WERI-Rb-1 (cell line): ENCODE measurements around the gene MECP2.

ENCODE experiments used
- DNase-seq: peaks from one replicate; pipeline ENCODE4 v3.0.0-alpha.2; 2020
- H3K27ac ChIP-seq: fragments of 250-450 bp; sonication (Bioruptor Pico); 2 replicates; pipeline ENCODE4 v1.5.1; 2020; ENCODE audit warnings: mild to moderate bottlenecking, moderate library complexity
- H3K27me3 ChIP-seq: fragments of 250-450 bp; sonication (Bioruptor Pico); 2 replicates; pipeline ENCODE4 v1.5.1; 2021; ENCODE audit warnings: mild to moderate bottlenecking, low read depth, moderate library complexity; ENCODE audit not compliant: insufficient read depth, severe bottlenecking
- H3K36me3 ChIP-seq: fragments of 250-450 bp; sonication (Bioruptor Pico); 2 replicates; pipeline ENCODE4 v1.5.1; 2020; ENCODE audit warnings: mild to moderate bottlenecking, moderate library complexity
- H3K4me3 ChIP-seq: 2 replicates; pipeline ENCODE4 v1.5.1; 2011; ENCODE audit warnings: low read depth, mild to moderate bottlenecking, control low read depth, low read length
- H3K9me3 ChIP-seq: fragments of 250-450 bp; sonication (Bioruptor Pico); 2 replicates; pipeline ENCODE4 v1.5.1; 2021; ENCODE audit warnings: mild to moderate bottlenecking, moderate library complexity; ENCODE audit not compliant: severe bottlenecking
- TF ChIP-seq, protein P1 (sequence below): IDR thresholded peaks from 2 replicates; pipeline ENCODE4 v1.5.1; 2011; ENCODE audit warnings: low read depth, mild to moderate bottlenecking, control low read depth, inconsistent platforms, low read length

MECP2 gene

DNA sequence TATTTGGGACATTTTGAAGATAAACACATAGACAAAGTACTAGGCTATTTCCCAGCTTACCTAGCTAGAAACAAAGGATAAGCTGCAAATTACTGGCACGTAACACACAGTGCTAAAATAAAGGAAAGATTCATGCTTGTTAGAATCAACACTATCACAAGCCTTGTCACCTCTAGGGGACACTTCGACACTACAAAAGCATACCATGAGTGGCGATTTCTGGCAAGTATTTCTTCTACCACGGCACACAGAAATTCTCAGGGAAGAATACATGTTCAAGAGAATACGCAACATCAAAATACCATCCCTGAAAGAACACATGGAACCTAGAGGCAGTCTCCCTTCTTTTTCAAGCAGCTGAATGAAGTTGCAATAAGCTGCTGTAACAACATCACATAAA is 5.1 kb downstream of the MECP2 start:
- Histone ChIP-seq H3K9me3 (no peaks in the 10 kb centered on the region), H3K4me3 (no peak overlapping the region), H3K27ac (peak overlapping the region; percentile 23), H3K27me3 (peaks cover 17% of the 10 kb centered on the region), H3K36me3 (peaks cover 43% of the 10 kb centered on the region)
- TF ChIP-seq, protein P1, sequence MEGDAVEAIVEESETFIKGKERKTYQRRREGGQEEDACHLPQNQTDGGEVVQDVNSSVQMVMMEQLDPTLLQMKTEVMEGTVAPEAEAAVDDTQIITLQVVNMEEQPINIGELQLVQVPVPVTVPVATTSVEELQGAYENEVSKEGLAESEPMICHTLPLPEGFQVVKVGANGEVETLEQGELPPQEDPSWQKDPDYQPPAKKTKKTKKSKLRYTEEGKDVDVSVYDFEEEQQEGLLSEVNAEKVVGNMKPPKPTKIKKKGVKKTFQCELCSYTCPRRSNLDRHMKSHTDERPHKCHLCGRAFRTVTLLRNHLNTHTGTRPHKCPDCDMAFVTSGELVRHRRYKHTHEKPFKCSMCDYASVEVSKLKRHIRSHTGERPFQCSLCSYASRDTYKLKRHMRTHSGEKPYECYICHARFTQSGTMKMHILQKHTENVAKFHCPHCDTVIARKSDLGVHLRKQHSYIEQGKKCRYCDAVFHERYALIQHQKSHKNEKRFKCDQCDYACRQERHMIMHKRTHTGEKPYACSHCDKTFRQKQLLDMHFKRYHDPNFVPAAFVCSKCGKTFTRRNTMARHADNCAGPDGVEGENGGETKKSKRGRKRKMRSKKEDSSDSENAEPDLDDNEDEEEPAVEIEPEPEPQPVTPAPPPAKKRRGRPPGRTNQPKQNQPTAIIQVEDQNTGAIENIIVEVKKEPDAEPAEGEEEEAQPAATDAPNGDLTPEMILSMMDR, result no peak
- no peak for DNase-seq

DNA sequence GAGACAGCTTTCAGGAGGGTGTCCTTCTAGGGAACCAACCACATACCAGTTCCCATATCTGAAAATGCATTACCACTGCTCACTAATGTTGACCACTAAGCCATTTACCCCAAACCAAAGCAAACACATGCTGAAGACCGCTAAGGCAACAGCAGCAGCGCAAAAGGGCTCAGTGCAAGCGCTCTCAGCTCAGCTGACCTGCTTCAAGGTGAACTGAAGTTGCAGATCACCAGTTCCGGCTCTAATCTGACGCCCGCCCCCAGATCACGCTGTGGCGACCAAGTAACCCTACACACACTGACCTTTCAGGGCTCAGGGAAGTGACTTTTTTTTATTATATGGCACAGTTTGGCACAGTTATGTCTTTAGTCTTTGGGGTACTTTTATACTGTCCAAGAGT is 5.8 kb downstream of the MECP2 start:
- DNase-seq, result peak; percentile 65
- H3K27ac ChIP-seq, result no peak overlapping the region
- TF ChIP-seq, protein P1, result no peak

DNA sequence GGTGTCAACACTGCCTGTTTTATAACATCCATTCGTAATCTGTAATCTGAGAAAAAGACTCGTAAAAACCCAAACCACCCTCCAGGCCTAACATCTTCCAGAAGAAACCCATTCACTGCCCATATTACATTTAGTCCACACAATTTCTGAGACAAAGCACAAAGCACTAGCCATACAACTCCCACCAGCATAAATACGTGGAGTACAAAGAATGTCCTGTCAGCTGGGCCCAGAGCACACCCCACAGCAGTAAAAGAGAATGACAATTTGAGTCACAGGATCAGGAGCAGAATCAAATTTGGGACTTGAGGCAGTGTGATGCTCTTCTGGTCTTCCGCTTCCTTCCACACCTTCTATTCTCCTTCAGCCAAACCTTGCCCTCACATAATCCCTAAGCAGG is 6.8 kb downstream of the MECP2 start:
- no peak overlapping the region for H3K4me3 ChIP-seq
- no peak for DNase-seq
- peaks cover 42% of the 10 kb centered on the region for H3K36me3 ChIP-seq
- H3K27me3 ChIP-seq, result peaks cover 22% of the 10 kb centered on the region
- H3K27ac ChIP-seq, result no peak overlapping the region
- TF ChIP-seq, protein P1, result no peak
- H3K9me3 ChIP-seq, result no peaks in the 10 kb centered on the region

More for the DNA sequence above, 5.8 kb downstream of the MECP2 start:
- H3K36me3 ChIP-seq, result peaks cover 48% of the 10 kb centered on the region
- H3K27me3 ChIP-seq, result peaks cover 21% of the 10 kb centered on the region
- no peak overlapping the region for H3K4me3 ChIP-seq
- no peaks in the 10 kb centered on the region for H3K9me3 ChIP-seq

DNA sequence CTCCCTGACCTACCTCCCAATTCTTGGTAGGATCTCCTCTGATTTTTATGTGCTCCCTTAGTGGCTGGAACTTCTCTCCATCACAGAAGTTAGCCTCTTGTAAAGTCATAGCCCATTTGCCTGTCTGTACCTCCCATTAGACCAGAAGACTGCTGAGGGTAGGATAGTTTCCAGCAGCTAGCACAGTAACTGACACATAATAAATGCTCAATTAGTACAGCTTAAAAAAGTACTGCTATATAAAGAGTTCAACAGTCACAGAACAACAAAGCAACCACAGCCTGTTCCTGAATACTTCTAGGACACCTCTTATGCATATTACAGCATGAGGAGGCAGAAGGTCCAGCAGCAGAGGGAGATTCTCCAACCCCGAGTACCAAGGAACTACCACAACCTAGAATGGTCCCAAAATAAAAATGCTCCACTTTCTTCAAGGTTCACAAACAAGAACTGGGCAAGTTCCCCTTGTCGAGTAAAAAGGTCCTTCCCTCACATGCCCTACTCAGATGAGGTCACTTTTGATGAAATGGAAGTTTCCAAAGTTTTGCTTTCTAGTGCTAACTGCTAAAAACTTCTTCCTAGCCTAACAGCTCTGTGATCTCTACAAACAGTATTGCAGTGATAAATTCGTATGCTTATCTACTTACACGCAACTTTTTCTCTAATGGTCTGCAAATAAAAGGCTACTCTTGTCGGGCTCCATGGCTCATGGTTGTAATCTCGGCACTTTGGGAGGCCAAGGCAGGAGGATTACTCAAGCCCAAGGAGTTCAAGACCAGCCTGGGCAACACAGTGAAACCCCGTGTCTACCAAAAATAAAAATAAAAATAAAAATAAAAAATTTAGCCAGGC is 12.8 kb downstream of the MECP2 start:
- TF ChIP-seq, protein P1, result no peak
- H3K36me3 ChIP-seq, result peaks cover 33% of the 10 kb centered on the region
- no peak overlapping the region for H3K4me3 ChIP-seq
- DNase-seq, result no peak
- no peaks in the 10 kb centered on the region for H3K9me3 ChIP-seq
- H3K27ac ChIP-seq, result no peak overlapping the region
- H3K27me3 ChIP-seq, result peaks cover 11% of the 10 kb centered on the region

DNA sequence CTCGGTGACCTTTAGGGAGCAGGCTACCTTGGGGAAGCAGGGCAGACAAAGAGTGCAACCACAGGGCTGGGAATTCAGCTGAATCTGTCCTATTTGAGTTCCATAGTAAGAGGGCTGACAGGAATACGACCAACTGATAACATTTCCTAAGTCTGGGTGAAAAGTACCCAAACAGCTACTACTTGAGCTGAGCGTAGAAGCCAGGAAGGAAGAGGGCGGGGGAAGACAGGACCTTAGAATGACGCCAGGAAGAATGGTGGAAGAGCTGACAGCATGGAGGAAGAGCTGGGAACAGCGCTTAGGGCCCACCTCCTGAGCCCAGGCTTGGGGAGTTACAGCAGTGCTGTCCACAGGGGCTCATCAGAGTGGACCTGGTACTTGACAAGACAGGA is 14.4 kb downstream of the MECP2 start:
- H3K27me3 ChIP-seq, result peaks cover 6% of the 10 kb centered on the region
- H3K27ac ChIP-seq, result no peak overlapping the region
- no peak overlapping the region for H3K4me3 ChIP-seq
- no peaks in the 10 kb centered on the region for H3K9me3 ChIP-seq
- peaks cover 28% of the 10 kb centered on the region for H3K36me3 ChIP-seq
- no peak for DNase-seq
- TF ChIP-seq, protein P1, result no peak
